Activated T-helper 9 cell treated with anti-CD3 and anti-CD28 coated beads, Interleukin-2, amount 50 U/mL, for 16 hours (primary cell): ENCODE data around the gene CCNB2.
"Not testable (repeated sequence)": the region's sequence is repeated elsewhere in the genome, so short reads cannot be mapped to it uniquely, and the experiment has no call there.

Experiments
- DNase-seq: peaks from one replicate; pipeline ENCODE4 v3.0.0-alpha.2; 2020; ENCODE audit warnings: low read depth

Gene CCNB2

GRCh38 chr15:59104912-59105732 is at the start of gene CCNB2:
TSS of gene CCNB2 (plus strand) at chr15:59105146. CDS start at chr15:59105269, 123 bp downstream.
- DNase-seq, result peak; percentile 70

- no peak for DNase-seq
Measured at GRCh38 chr15:59059076-59059597, 45.8 kb upstream of the CCNB2 start.

GRCh38 chr15:59060348-59060747 is 44.6 kb upstream of the CCNB2 start:
- no peak for DNase-seq

- no peak for DNase-seq
Measured at GRCh38 chr15:59063042-59063441, 41.9 kb upstream of the CCNB2 start.

GRCh38 chr15:59069430-59069829 is 35.5 kb upstream of the CCNB2 start:
- no peak for DNase-seq

GRCh38 chr15:59074607-59075006 is 30.3 kb upstream of the CCNB2 start:
- DNase-seq, result no peak

- no peak for DNase-seq
Measured at GRCh38 chr15:59087731-59088130, 17.2 kb upstream of the CCNB2 start.

- no peak for DNase-seq
Measured at GRCh38 chr15:59094077-59094476, 10.9 kb upstream of the CCNB2 start.

GRCh38 chr15:59096429-59096828 is 8.5 kb upstream of the CCNB2 start:
- DNase-seq, result no peak

- DNase-seq, result no peak
Measured at GRCh38 chr15:59099162-59099685, 5.7 kb upstream of the CCNB2 start.

- no peak for DNase-seq
Measured at GRCh38 chr15:59104602-59104911, 389 bp upstream of the CCNB2 start.

- no peak for DNase-seq
Measured at GRCh38 chr15:59105854-59106253, 908 bp downstream of the CCNB2 start.

GRCh38 chr15:59111251-59111650 is 6.3 kb downstream of the CCNB2 start:
- no peak for DNase-seq

GRCh38 chr15:59115047-59115446 is 10.1 kb downstream of the CCNB2 start:
- no peak for DNase-seq

GRCh38 chr15:59116141-59116540 is 11.2 kb downstream of the CCNB2 start:
- DNase-seq, result no peak

- DNase-seq, result no peak
Measured at GRCh38 chr15:59116771-59117170, 11.8 kb downstream of the CCNB2 start.

- no peak for DNase-seq
Measured at GRCh38 chr15:59119625-59120024, 14.7 kb downstream of the CCNB2 start.

GRCh38 chr15:59120937-59121336 is 16.0 kb downstream of the CCNB2 start:
- no peak for DNase-seq

GRCh38 chr15:59124261-59124660 is 19.3 kb downstream of the CCNB2 start:
- no peak for DNase-seq

- not testable (repeated sequence) for DNase-seq
Measured at GRCh38 chr15:59125683-59126082, 20.7 kb downstream of the CCNB2 start.

- DNase-seq, result not testable (repeated sequence)
Measured at GRCh38 chr15:59127255-59127654, 22.3 kb downstream of the CCNB2 start.

- no peak for DNase-seq
Measured at GRCh38 chr15:59131456-59131855, 26.5 kb downstream of the CCNB2 start.

- DNase-seq, result no peak
Measured at GRCh38 chr15:59131969-59132562, 27.1 kb downstream of the CCNB2 start.
